HG02678 (cell line): ENCODE data around the gene LAG3.
"Not testable (repeated sequence)": the region's sequence is repeated elsewhere in the genome, so short reads cannot be mapped to it uniquely, and the experiment has no call there.

Source experiments
- ATAC-seq: cut with Tn5 transposase; IDR thresholded peaks from one replicate; pipeline ENCODE4 v1.9.1; 2021; ENCODE audit warnings: mild to moderate bottlenecking, moderate library complexity; ENCODE audit not compliant: unreplicated experiment

Gene LAG3

DNA sequence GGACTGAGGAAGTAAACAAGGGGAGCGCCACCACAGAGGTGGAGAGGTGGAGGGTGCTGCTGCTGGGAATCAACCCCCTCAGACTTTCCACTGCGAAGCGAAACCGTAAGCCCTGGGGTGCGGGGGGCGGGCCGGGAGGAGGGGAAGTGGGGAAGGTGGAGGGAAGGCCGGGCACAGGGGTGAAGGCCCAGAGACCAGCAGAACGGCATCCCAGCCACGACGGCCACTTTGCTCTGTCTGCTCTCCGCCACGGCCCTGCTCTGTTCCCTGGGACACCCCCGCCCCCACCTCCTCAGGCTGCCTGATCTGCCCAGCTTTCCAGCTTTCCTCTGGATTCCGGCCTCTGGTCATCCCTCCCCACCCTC is at the start of gene LAG3:
TSS of gene LAG3 (plus strand) at position 190 of the 365 bp plus-strand sequence. CDS start 333 bp downstream, outside the sequence.
- no peak for ATAC-seq

DNA sequence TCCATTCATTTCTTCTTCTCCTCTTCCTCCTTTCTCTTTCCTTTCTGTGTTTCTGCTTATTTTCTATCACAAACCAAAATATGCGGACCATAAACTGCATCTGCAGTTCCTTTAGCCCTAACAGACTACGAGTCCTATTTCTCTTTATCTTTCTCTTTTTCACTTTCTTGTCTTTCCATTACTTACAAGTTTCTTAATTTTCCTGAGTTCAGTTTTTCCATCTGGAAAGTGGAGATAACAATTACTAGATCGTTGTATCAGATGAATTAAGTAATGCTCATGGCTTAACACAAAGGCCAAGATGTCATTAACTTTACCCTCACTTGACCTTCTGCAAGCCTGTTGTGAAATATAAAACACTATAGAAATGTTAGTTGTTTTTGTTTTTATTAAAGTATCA is 49.5 kb upstream of the LAG3 start:
- no peak for ATAC-seq

DNA sequence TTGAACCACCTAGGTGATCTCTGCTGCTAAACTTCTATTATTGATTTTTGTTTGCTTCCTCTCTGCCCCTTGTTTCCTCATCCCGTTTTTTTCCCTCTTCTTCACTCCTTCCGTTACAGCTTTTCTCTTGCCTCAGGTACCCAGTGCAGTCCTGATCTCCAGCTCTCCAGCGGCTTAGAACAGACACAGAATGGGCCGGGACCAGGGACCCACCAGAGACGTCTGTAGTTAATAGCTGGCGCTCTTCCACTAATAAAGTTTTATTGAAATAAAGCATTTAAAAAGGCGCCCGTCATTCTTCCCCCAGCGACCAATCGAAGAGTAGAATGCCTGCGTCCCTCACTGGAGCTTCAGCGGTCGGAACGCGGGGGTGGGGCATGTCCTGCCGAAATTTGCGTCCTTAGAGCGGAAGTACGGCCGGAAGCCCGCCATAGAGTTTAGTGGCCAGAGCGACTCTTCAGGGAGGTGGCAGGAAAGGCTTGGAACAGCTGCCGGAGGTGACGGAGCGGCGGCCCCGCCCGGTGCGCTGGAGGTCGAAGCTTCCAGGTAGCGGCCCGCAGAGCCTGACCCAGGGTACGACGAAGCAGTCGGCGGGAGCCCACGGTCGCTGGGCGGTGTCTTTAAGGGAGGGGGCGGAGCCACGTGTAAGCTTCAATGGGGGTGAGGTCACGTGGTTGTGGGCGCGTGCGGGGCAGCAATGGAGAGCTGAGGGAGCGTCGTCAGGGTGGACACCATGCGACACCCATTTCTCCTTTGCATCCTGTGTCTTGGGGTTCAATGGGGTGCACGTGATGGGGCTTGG is 48.5 kb upstream of the LAG3 start, which contains the start of gene COPS7A:
TSS of gene COPS7A (plus strand) at position 440 of the 802 bp plus-strand sequence. CDS start 611 bp downstream, outside the sequence.
- peak; percentile 96 for ATAC-seq

DNA sequence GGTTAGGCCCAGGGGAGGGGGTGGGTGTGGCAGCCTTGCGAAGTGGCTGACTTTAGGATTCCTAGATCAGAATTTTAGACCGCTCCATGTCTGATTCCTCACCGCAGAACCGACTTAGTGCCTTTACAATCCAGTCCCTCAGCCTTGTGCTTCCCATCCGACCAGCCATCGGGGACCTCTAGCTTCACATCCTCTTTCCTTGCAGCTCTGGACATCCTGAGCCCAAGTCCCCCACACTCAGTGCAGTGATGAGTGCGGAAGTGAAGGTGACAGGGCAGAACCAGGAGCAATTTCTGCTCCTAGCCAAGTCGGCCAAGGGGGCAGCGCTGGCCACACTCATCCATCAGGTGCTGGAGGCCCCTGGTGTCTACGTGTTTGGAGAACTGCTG is 47.9 kb upstream of the LAG3 start:
- peak; percentile 14 for ATAC-seq

DNA sequence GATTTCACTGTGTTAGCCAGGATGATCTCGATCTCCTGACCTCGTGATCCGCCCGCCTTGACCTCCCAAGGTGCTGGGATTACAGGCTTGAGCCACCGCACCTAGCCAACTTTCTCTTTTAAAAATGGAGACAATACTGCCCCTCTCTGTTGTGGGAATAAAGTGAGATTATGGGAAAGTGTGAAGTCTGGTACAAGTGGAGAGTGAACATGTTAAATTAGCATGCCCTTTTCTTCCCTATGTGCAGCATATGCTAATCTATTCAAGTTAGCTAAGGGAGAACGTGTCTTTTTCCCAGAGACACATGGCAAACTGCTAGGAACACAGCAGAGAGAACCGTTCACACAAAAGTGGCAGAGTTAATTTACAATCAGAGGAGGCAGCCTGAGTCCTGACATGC is 47.0 kb upstream of the LAG3 start:
- ATAC-seq, result no peak

DNA sequence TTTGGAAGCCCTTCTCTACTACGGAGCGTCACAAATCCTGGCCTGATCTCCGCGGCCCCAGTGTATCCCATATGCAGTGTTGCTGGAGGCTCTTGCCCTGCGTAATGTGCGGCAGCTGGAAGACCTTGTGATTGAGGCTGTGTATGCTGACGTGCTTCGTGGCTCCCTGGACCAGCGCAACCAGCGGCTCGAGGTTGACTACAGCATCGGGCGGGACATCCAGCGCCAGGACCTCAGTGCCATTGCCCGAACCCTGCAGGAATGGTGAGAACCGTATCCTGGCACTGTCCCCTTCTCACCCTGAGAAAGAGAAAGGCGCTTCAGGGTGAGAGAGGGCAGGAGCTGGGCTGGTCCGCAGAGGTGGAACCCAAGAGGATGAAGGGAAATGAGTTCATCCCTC is 43.1 kb upstream of the LAG3 start:
- no peak for ATAC-seq

DNA sequence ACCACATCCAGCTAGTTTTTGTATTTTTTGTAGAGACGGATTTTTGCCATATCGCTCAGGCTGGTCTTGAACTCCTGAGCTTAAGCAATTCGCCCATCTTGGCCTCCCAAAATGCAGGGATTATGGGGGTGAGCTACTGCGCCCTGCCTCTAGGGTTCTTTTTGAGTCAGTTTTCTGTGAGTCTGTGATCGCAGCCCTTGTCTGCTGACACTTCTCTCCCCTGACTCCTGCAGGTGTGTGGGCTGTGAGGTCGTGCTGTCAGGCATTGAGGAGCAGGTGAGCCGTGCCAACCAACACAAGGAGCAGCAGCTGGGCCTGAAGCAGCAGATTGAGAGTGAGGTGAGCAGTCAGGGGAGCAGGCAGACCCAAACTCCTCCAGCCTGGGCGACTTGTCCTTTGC is 42.2 kb upstream of the LAG3 start:
- ATAC-seq, result no peak

DNA sequence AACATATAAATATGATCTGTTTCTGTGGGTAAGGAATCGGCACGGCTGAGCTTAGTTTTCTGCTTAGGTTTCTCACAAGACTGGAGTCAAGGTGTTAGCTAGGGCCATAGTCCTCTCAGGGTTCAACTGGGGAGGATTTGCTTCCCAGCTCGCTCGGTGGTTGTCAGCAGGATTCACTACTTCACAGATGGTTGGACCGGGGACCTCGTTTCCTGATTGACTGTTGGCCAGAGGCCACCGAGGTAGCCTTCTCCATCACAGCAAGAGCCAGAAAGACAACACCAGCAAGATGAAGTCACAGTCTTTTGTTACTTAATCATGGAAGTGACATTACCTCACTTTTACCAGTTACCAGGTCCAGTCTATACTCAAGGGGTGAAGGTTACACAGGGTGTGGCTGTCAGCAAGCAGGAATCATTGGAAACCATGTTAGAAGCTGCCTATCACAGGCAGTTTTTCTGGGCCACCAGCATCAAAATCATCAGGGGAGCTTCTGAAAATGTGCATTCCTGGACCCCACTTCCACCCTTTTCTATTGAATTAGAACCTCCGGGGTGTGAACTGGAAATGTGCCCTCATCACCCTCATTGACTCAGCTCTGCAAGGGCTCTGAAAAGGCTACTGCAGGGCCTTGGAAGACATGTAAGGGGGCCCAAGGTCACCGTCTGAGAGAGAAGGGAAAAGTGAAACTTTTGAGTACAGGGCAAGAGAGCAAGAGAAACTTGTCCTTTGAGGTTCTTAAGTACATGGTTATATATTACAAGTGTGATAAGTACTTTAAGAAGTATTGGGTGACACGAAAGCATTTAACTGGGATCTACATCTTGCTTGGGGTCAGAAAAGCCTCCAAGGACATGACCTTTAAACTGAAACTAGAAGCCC is 37.6 kb upstream of the LAG3 start:
- ATAC-seq, result no peak

DNA sequence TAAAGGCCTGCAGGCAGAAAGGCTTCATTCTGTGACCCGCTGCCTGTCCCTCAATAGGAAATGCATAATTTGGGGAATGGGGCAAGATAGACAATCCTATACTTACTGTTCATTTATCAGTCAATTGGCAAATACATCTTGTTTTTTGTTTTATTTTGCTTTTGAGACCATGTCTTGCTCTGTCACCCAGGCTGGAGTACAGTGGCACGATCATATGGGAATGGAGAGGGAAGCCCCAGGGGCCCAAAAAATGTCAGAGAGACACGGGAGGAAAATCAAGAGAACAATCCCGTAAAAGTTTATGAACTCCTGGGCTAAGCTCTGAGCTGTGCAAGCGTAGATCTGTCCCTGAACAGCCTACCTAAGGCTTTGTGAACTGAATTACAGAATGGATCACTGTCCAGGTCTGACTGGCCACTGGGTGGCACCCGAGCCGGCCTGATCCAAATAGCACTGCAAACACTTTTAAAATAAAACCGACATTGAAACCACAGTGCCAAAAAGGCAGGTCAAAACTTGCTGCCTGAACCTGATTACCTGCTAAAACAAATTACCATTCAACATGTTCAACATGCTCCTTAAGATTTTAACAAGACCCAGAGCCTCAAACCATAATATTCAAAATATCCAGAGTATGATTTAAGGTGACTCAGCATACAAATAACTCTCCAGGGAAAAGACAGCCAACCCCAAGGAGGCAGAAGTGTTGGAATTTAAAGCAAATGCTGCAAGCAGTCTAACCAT is 36.7 kb upstream of the LAG3 start:
- no peak for ATAC-seq

DNA sequence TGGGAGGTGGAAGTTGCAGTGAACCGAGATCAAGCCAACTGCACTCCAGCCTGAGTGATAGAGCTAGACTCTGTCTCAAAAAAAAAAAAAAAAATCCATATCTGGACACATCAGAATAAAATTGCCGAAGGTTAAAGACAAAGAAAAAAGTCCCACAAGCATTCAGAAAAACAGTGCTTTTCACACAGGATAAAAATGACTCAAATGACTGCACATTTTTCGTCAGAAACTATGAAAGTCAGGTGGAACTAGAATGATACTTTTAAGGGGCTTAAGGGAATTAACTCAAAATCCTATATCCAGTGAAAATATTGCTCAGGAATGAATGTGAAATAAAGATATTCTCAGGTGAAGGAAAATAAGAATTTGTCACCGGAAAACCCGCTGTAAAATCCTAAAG is 35.6 kb upstream of the LAG3 start:
- no peak for ATAC-seq

DNA sequence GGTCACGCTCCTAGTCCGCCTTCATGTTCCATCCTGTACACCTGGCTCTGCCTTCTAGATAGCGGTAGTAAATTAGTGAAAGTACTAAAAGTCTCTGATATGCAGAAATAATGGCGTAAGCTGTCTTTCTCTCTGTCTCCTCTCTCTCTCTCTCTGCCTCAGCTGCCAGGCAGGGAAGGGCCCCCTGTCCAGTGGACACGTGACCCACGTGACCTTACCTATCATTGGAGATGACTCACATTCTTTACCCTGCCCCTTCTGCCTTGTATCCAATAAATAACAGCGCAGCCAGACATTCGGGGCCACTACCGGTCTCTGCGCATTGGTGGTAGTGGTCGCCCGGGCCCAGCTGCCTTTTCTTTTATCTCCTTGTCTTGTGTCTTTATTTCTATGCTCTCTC is 30.2 kb upstream of the LAG3 start:
- not testable (repeated sequence) for ATAC-seq

DNA sequence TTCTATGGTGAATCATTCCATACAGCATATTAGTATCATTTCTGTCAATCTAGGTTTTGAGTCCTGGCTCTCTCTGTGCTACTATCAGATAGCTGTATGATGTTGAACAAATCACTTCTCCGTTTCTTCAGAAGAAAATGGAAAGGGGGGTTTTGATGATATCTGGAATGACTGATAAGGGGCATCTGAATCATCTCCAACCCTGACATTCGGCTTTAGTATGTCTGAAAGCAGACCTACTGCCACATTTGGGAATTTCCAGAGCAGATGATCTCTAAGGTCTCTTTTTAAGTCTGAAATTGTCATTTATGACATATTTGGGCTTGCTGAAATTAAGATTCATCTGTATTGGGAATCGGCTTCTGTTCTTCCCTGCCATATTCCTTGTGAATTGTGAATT is 29.5 kb upstream of the LAG3 start:
- no peak for ATAC-seq

DNA sequence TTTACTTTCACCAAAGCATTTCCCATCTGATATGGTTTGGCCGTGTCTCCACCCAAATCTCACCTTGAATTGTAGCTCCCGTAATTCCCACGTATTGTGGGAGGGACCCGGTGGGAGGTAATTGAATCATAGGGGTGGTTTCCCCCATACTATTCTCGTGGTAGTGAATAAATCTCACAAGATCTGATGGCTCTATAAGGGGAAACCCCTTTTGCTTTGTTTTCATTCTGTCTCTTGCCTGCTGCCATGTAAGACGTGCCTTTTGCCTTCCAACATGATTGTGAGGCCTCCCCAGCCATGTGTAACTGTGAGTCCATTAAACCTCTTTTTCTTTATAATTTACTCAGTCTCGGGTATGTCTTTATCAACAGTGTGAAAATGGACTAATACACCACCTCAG is 29.0 kb upstream of the LAG3 start:
- ATAC-seq, result not testable (repeated sequence)

DNA sequence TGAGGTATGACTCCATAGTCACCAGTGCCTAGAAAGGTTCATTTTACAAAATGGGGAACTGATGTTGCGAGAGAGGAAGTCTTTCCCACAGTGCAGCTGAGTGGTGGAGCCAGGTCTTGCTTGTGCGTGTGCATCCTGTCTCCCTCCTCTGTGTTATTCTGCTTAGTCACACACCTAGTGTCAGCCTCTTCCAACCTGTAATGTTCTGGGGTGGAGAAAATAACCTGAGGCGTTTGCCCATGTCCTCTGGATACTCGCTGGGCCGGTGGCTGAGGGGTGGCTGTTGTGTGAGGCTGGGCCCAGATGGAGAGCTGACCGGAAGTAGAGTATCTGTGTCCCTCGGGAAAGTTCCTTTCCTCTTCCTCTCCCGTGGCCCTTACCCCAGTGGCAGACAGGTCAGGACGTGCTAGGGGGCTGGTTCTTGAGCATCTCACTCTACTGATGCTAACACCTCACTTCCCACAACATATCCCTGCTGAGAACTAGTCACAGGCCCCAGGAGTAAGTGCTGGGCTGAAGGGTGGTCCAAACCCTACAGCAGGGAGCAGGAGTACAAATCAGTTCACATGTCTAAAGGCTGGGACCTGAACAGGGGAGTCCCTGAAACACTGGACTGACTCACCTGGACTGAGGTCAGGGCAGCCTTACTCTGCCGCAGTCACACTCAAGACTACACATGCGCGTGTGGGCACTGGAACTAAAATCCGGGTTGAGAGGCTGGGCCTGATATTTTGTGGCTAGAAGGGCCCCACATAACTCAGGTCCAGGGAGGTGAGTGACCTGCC is 26.4 kb upstream of the LAG3 start:
- no peak for ATAC-seq

DNA sequence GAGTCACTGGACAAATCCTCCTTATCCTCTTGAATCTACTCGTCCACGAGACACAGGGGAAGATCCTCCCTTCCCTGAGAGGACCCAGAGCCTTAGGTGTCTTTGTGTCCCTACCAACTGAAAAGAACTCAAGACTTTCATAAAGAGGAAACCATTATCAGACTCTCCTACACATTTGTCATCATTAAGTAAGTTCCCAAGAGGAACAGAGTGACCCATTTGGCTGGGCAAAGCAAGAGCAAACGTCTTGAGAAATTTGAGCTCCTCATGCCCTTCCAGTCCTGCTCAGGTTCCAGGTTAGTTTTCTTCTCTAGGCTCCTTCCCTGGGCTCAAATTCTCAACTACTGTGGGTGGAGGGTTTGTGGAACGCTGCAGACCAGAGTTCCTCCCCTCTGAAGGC is 25.1 kb upstream of the LAG3 start:
- no peak for ATAC-seq

DNA sequence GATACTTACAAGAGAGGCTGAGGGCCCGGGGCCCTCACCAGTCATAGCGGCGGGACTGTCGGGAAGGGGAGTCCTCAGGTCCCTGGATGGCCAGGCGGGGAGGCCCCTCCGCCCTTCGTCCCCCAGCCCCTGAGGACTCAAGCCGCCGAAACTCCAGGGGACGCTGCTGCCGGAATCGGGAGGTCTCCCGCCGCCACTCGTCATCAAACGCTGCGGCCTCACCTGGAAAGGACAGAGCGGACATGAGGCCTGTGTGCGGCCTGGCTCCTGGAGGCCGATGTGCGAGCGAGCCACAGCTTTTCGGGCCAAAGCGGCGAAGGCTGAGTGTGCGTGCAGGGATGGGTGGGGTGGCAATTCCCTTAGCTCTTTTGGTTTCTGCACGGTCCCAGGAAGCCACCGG is 23.6 kb upstream of the LAG3 start:
- ATAC-seq, result no peak

DNA sequence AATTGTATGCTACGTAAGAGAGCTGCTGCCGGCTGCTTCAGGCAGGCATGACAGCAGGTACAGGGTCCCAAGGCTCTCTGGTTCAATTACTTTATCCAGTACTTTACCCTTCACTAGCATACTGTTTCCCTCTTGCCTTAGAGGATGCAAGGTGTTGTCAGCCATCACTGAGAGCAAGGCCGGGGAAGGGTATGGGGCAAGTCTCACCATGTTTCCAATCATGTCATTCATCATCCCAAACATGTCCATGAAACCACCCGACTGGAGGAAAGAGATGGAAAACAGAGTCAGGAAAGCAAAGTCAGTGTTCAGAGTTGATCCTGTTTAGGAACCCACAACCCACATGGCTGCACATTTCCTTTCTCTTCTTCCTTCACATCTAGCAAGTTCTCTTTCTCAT is 21.8 kb upstream of the LAG3 start:
- no peak for ATAC-seq

DNA sequence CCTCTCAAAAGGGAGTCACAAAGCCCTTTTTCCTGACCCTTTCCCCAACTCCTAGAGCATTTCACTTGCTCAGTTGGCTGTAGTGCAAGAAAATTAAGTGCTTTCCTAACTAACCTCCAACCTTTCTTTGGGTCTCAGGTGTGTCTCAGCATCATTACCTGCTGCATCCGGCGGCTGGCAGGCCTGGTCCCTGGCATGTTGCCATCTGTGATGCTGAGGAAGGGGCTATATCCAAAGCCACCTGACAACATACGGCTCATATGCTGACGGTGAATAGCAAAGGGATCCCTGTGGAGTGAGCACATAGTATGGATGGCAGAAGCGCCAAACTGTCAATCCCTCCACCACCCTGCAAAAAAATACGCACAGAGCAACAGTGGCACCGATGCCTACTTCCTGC is 20.6 kb upstream of the LAG3 start:
- no peak for ATAC-seq

DNA sequence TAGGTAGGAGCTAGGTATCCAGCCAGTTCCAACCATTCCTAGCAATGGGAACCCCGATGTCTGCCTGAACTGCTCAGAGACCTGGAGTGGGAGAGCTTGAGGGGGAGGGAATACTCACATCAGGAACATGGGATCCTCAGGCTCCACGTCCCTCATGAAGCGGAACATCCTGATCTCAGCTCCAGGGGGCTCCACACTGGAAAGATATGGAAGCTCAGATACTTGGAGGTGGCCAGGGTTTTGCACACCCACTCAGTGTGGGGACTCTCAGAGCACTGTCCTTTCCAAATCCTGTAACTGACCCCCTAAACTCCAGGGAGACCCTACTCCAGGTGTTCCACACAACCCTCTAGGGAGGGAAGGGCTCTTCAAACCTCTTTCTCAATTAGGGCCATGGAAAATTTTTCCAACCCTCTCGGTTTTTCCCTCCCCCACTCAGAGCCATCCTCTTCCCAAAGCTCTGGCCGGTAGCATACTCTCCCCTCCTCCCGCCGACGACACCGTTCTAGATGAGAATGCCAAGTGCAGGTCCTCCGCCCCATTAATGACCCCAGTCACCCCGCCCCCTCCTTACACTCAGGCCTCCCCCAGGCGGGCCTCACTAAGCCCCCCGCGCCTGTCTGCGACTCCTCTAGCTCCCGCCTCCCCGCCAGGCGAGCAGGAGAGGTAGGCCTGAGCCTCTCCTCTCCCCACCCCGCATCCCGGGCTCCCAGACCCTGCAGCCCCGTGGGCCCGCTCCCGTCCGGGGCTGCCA is 20.0 kb upstream of the LAG3 start:
- ATAC-seq, result no peak
